ENCODE measurements around the gene SLC39A11.

GRCh38 chr17:73122953-73123605 lies 30.6 kb upstream of the SLC39A11 start:
- TF ChIP-seq POLR2A (IDR thresholded peaks at IDR 0.05) (no peak), CTCF (IDR thresholded peaks at IDR 0.05) (no peak)
